ENCODE measurements around the gene MLC1. TPM values are rescaled to one million over a fixed set of nuclear protein-coding genes. Genes with fewer than 3 reads are reported as not detected.

The MLC1 gene
- total RNA-seq, 1 donor, result under 0.01 TPM

DNA sequence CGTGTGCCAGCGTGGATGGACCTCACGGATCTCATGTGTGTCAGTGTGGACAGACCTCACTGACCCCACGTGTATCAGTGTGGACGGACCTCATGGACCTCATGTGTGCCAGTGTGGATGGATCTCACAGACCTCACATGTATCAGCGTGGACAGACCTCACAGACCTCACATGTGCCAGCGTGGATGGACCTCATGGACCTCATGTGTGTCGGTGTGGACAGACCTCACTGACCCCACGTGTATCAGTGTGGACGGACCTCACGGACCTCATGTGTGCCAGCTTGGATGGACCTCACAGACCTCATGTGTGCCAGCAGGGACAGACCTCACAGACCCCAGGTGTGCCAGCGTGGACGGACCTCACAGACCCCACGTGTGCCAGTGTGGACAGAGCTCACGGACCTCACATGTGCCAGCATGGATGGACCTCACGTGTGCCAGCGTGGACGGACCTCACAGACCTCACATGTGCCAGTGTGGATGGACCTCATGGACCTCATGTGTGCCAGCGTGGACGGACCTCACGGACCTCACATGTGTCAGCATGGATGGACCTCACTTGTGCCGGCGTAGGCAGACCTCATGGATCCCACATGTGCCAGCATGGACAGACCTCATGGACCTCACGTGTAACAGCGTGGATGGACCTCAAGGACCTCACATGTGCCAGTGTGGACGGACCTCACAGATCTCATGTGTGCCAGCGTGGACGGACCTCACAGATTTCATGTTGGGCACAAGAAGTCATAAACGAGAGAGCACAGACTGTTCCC, 45.4 kb downstream of the MLC1 start:
- TF ChIP-seq, protein P1, sequence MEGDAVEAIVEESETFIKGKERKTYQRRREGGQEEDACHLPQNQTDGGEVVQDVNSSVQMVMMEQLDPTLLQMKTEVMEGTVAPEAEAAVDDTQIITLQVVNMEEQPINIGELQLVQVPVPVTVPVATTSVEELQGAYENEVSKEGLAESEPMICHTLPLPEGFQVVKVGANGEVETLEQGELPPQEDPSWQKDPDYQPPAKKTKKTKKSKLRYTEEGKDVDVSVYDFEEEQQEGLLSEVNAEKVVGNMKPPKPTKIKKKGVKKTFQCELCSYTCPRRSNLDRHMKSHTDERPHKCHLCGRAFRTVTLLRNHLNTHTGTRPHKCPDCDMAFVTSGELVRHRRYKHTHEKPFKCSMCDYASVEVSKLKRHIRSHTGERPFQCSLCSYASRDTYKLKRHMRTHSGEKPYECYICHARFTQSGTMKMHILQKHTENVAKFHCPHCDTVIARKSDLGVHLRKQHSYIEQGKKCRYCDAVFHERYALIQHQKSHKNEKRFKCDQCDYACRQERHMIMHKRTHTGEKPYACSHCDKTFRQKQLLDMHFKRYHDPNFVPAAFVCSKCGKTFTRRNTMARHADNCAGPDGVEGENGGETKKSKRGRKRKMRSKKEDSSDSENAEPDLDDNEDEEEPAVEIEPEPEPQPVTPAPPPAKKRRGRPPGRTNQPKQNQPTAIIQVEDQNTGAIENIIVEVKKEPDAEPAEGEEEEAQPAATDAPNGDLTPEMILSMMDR (IDR thresholded peaks at IDR 0.05; ENCODE audit: insufficient read depth, low read depth, low read length), result no peak
- H3K4me3 ChIP-seq (ENCODE audit: low read depth, low read length), result no peak overlapping the region
- no peak for DNase-seq (ENCODE audit: low read depth)

DNA sequence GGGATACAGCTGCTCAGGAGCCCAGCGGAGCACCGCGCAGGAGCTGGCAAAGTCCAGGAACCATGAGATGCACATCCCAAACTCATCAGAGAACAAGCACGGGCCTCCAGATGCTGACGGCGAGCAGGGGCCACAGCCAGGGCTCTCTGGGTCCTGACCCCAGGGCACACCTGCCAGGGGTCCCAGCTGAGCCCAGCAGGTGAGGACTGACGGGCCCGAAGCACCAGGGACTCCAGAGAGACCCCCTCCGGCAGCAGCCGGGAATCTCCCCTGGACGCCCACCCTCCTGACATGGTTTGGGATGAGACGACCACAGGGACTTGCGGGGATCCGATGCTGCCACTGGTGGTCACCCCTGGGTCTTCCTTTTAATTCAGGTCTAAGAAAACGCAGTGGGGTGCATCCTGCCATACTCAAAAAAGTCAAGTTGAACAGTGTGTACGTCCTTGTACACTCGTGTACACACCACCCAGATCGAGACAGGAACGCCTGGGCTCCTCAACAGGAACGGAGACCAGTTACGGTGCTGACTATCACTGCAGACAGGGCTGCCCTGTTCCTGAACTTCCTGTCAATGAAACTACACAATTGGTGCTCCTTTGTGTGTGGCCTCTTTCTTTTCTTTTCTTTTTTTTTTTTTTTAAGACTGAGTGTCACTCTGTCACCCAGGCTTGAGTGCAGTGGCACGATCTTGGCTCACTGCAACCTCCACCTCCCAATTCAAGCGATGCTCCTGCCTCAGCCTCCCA, 49.1 kb downstream of the MLC1 start:
- no peak overlapping the region for H3K4me3 ChIP-seq (ENCODE audit: low read depth, low read length)
- DNase-seq (ENCODE audit: low read depth), result no peak
- TF ChIP-seq, protein P1 (IDR thresholded peaks at IDR 0.05; ENCODE audit: insufficient read depth, low read depth, low read length), result no peak

DNA sequence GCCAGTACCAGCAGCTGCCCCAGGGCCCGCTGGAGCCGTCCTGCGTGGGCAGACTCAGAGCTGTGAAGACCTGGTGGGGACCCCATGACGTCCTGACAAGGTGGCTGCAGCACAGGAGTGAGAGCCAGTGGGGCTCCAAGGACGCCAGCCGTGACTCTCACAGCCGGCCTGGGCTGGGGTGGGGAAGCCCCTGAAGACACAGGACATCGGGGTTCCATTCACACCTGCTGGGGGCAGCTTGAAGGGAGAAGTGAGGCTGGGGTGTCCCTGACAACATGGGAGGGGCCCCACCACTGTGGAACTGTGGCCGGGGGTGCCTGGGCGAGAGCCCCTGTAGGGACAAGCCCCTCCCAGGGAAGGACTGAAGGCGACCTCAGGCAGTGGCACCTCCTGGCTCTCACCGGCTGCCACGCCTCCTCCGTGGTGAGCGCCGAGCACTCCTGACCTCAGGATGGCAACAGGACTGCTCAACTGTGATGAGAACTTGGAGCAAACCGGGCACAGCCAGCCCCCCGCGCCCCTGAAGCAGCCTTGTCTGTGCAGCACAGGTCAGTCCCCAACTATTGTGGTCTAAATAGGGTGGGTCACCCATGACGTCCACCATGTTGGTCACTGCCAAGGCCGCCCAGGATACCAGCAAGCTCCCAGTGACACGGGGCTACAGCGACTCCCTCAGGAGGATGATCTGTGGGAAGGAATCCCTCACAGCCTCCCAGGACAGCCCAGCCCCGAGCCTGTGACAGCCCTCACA, 49.9 kb downstream of the MLC1 start:
- no peak for DNase-seq (ENCODE audit: low read depth)
- H3K4me3 ChIP-seq (ENCODE audit: low read depth, low read length), result no peak overlapping the region
- TF ChIP-seq, protein P1 (IDR thresholded peaks at IDR 0.05; ENCODE audit: insufficient read depth, low read depth, low read length), result no peak

DNA sequence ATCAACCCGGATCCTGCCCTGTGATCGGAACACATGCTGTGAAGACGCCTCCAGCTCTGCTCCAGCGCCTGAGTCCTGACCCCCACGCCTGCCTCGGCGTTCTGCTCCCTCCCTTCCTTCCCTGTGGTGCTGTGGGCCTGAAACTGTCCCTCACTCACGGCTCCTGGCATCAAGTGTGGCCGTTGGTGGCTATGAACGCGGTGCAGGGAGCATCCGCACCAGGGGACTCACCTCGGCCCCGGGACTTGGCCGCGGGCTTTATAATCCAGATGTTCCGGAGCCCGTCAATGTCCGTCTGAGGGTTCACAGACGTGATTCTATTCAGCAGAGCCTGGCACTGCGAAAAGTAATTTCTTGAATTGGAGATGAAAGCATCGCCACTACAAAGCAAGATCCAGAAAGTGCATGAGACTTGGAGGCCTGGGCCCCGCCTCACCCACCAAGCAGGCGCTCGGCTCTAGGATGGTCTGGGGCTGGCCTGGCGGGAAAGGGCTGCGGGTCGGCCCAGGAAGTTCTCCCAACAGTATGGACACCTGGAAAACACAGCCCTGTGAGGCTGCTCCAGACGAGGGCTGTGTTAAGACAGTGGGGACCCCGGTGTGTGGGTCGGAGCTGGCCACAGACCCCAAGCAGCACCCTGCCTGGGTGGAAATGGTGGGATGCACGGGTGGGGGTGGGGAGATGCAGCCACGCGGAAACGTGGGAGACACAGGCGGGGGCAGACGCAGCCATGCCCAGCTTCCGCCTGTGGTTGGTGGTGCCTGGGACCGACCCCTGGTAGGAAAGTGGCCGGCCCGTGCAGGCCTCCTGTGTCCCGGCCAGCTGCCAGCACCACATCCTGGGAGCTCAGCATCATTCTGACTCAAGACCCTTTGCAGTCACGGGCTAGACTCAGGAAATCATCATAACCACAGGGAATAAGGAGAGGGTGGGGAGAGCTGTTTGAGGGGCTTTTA, 50.8 kb downstream of the MLC1 start:
- TF ChIP-seq, protein P1 (IDR thresholded peaks at IDR 0.05; ENCODE audit: insufficient read depth, low read depth, low read length), result no peak
- DNase-seq (ENCODE audit: low read depth), result no peak
- no peak overlapping the region for H3K4me3 ChIP-seq (ENCODE audit: low read depth, low read length)

DNA sequence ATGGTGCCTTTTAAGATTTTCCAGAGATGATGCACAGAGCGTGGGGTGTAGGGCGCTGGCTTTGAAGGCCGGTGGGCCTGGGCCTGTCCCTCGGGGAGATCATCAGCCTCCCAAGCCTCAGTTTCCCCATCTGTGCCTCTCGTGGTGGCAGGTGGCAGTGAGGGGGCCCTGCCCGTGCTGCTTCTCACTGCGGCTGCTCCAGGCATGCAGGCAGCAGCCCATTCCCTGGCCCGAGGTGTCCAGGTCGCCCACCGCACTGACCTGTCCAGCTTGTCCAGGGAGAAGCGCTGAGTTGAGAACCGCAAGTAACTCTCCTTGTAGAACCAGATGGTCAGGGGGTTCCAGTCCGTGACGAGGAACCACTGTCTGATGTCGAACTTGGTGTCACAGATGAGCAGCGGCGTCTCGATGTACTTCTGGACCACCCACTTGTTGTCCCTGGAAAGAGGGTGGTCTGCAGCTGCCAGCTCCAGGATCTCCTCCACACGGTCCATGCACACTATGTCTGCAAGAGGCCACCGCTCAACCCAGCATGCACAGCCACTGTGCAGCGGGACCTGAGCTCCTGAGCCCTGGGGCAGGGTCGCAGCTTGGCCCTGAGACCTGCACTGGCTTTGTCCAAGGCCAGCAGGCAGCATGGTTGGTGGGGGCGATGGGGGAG, 52.2 kb downstream of the MLC1 start:
- TF ChIP-seq, protein P1 (IDR thresholded peaks at IDR 0.05; ENCODE audit: insufficient read depth, low read depth, low read length), result no peak
- DNase-seq (ENCODE audit: low read depth), result no peak
- no peak overlapping the region for H3K4me3 ChIP-seq (ENCODE audit: low read depth, low read length)
